Heart left ventricle (tissue), 16 donors: ENCODE measurements around the gene RBMS1. TPM values are rescaled to one million over a fixed set of nuclear protein-coding genes. Genes with fewer than 3 reads are reported as not detected.

Experiments
- ATAC-seq, 4 donors: fragments of 200-7000 bp; cut with Tn5 transposase; one replicate each; pipeline ENCODE4 v1.9.1; 2020 to 2022; ENCODE audit warnings: moderate library complexity in 4 of 4, mild to moderate bottlenecking in 3 of 4, moderate number of reproducible peaks in 1 of 4
- DNase-seq, 5 donors: peaks; one replicate each; pipeline ENCODE4 v3.0.0-alpha.2; 2020
- H3K27ac ChIP-seq, 12 donors: fragments of 200-600 bp; sonication (generic) in 4 of 12; one replicate each; pipeline versions ENCODE4 v1.5.0 to v1.8.0; 2016 to 2022; ENCODE audit warnings: mild to moderate bottlenecking in 2 of 12
- H3K27me3 ChIP-seq, 9 donors: fragments of 200-600 bp; sonication (generic) in 2 of 9; one replicate each; pipeline versions ENCODE4 v1.5.1 to v1.8.0; 2016 to 2022; ENCODE audit warnings: mild to moderate bottlenecking in 3 of 9
- H3K36me3 ChIP-seq, 9 donors: fragments of 200-600 bp; sonication (generic) in 2 of 9; one replicate each; pipeline versions ENCODE4 v1.5.0 to v1.8.0; 2018 to 2022; ENCODE audit warnings: mild to moderate bottlenecking in 2 of 9
- H3K4me1 ChIP-seq, 12 donors: fragments of 200-600 bp; sonication (generic) in 4 of 12; one replicate each; pipeline versions ENCODE4 v1.5.0 to v1.8.0; 2016 to 2022; ENCODE audit warnings: mild to moderate bottlenecking in 3 of 12
- H3K4me3 ChIP-seq, 12 donors: fragments of 200-600 bp; sonication (generic) in 4 of 12; one replicate each; pipeline versions ENCODE4 v1.5.0 to v1.8.0; 2017 to 2022; ENCODE audit warnings: mild to moderate bottlenecking in 9 of 12, moderate library complexity in 4 of 12
- H3K9me3 ChIP-seq, 12 donors: fragments of 200-600 bp; sonication (generic) in 4 of 12; one replicate each; pipeline versions ENCODE4 v1.5.0 to v1.8.0; 2016 to 2022; ENCODE audit warnings: mild to moderate bottlenecking in 1 of 12
- CTCF ChIP-seq, 12 donors: fragments of 200-600 bp; sonication (generic) in 4 of 12; IDR thresholded peaks; one replicate each; pipeline versions ENCODE4 v1.5.0 to v1.8.0; 2018 to 2022; ENCODE audit warnings: antibody characterized with exemption in 12 of 12, mild to moderate bottlenecking in 5 of 12
- POLR2A ChIP-seq, 2 donors: fragments of 450-650 bp; IDR thresholded peaks; one replicate each; pipeline ENCODE4 v1.6.1; 2017; ENCODE audit warnings: antibody characterized with exemption in 2 of 2, mild to moderate bottlenecking in 2 of 2, moderate library complexity in 2 of 2
- WGBS, 4 donors: extraction: QIAGEN DNeasy Blood & Tissue Kit in 2 of 4; methylation state at CpG; one replicate each; pipeline versions ENCODE4 v1.1.5 to v1.1.7; 2013 to 2018; 5-methylcytosine and 5-hydroxymethylcytosine counted together
- intact Hi-C, 10 donors: fragments of 100-400 bp; cut with DNase I; formaldehyde crosslinking; loops; one replicate each; pipeline versions ENCODE4 v1.11.1 to v1.14.2; 2022
- polyA plus RNA-seq, 2 donors: library from polyadenylated mRNA; stranded (reverse); fragments of 200-250 nt; gene quantifications; one replicate each; pipeline ENCODE4 v1.2.3, GENCODE V29; 2013
- total RNA-seq, 9 donors: library from RNA; depleted of rRNA in 2 of 9; stranded (reverse); fragments of >200 nt in 2 of 9; fragmentation: NEBNext Ultra II Directional in 3 of 9; extraction: Animal tissue kit (Norgen Biotek cat#: 25700) in 3 of 9; gene quantifications; one replicate each; pipeline versions ENCODE4 v1.1.0 to v1.2.4, GENCODE V29; 2016 to 2023
- donor health status: ischemic (EF 13 %, LVEDD 7.1; RV severe dilation, severe dysfunction).
- donor health status: healthy with polysubstance abuse.
- donor health status: DM: no; HTN: yes; CAD: no.
- donor health status: DM: no; HTN: no; CAD: no.
- donor health status: ischemic (EF 25% LVEDD 6.9; RV normal size, moderate dysfunction).
- donor health status: ischemic (EF 25% LVEDD 5.7; RV mildly dilated, moderate dysfunction).
- donor health status: healthy.
- donor health status: DM: yes; HTN: yes; CAD: no.
- donor health status: ischemic (EF 35%, LVEDD 5.7; RV mildly dilated, moderate dysfunction).
- donor health status: nonischemic (EF 11% LVEDD 7.7; RV severe dilation, severe dysfunction).
- donor health status: DM: yes; HTN: yes; CAD: no.
- donor health status: PGD.
- donor health status: ischemic (EF 29% LVEDD 5.4; RV normal size, mild dysfunction).
- donor health status: nonischemic (EF 23%, LVEDD 6.1; RV moderate dilation, normal function).

The RBMS1 gene
- total and polyA plus RNA-seq, 11 donors = 32.4 to 102 (median 52.6) TPM

- intact Hi-C loops = loop anchor here in 1 of 10 donors (5.0 kb wide), 1 partner anchor 68 kb away; no protein-coding TSS in a partner anchor
Measured at GRCh38 chr2:160389875-160390274, 103.7 kb downstream of the RBMS1 start.

GRCh38 chr2:160388464-160389263 lies 104.9 kb downstream of the RBMS1 start:
- DNase-seq = peak; percentile 64 to 69 (median 64)
- H3K4me3 ChIP-seq = peak overlapping the region in 7 of 12 donors; percentile 6 to 27 (median 13)

More at GRCh38 chr2:160389875-160390274, 103.7 kb downstream of the RBMS1 start:
- TF ChIP-seq POLR2A (IDR thresholded peaks at IDR 0.05) (no peak), CTCF (IDR thresholded peaks at IDR 0.05) (no peak)
- no peak for DNase-seq
- Histone ChIP-seq H3K9me3 (no peaks in the 10 kb centered on the region), H3K27ac (peak overlapping the region in 5 of 12 donors; percentile 6 to 93 (median 49)), H3K36me3 (no peaks in the 10 kb centered on the region), H3K4me3 (no peak overlapping the region), H3K27me3 (no peaks in the 10 kb centered on the region), H3K4me1 (peaks cover 10 to 100% (median 71%) of the 10 kb centered on the region in 12 donors)
- ATAC-seq = no peak

GRCh38 chr2:160387558-160388262 lies 105.9 kb downstream of the RBMS1 start:
- intact Hi-C loops = loop anchor here in 1 of 10 donors (5.0 kb wide), 1 partner anchor 65 kb away; no protein-coding TSS in a partner anchor
- Histone ChIP-seq H3K27me3 (no peaks in the 10 kb centered on the region), H3K36me3 (no peaks in the 10 kb centered on the region), H3K4me1 (peaks cover 10 to 97% (median 77%) of the 10 kb centered on the region in 12 donors), H3K4me3 (peak overlapping the region in 5 of 12 donors; percentile 6 to 18 (median 13)), H3K27ac (peak overlapping the region; percentile 76 to 93 (median 89)), H3K9me3 (no peaks in the 10 kb centered on the region)
- TF ChIP-seq CTCF (IDR thresholded peaks at IDR 0.05) (no peak), POLR2A (IDR thresholded peaks at IDR 0.05) (no peak)
- ATAC-seq = peak; percentile 90 to 96 (median 94)
- peak; percentile 61 to 88 (median 78) for DNase-seq
- 14 to 28% (median 22%) methylated on average over 3 of the region's 3 CpGs for whole genome bisulfite sequencing, 4 donors

More at GRCh38 chr2:160388464-160389263, 104.9 kb downstream of the RBMS1 start:
- no peaks in the 10 kb centered on the region for H3K9me3 ChIP-seq
- no peaks in the 10 kb centered on the region for H3K36me3 ChIP-seq
- H3K4me1 ChIP-seq = peaks cover 10 to 98% (median 73%) of the 10 kb centered on the region in 12 donors
- TF ChIP-seq POLR2A (IDR thresholded peaks at IDR 0.05) (no peak), CTCF (IDR thresholded peaks at IDR 0.05) (no peak)
- ATAC-seq = peak; percentile 37 to 71 (median 66)
- peak overlapping the region; percentile 76 to 93 (median 89) for H3K27ac ChIP-seq
- WGBS, 4 donors = 20 to 30% (median 24%) methylated on average over 11 to 12 of the region's 12 CpGs
- intact Hi-C loops = loop anchor here in 1 of 10 donors (5.0 kb wide), 1 partner anchor 66 kb away; no protein-coding TSS in a partner anchor
- no peaks in the 10 kb centered on the region for H3K27me3 ChIP-seq
